HepG2 (cell line): Measurements from ENCODE around the gene ALX3. TPM values are rescaled to one million over a fixed set of nuclear protein-coding genes. Genes with fewer than 3 reads are reported as not detected.

ENCODE experiments used
- CBX5 ChIP-seq: sonication (generic); formaldehyde crosslinking; IDR thresholded peaks from 2 replicates; pipeline ENCODE4 v1.4.0; 2020; ENCODE audit warnings: missing genetic modification reagents, borderline replicate concordance
- CHCHD3 ChIP-seq: sonication (generic); formaldehyde crosslinking; IDR thresholded peaks from 2 replicates; pipeline ENCODE4 v1.8.0; 2022; ENCODE audit warnings: mild to moderate bottlenecking, missing genetic modification reagents, moderate library complexity
- ISL2 ChIP-seq: sonication (generic); formaldehyde crosslinking; IDR thresholded peaks from 2 replicates; pipeline ENCODE4 v1.5.0; 2020; ENCODE audit warnings: missing genetic modification reagents
- NRL ChIP-seq: sonication (generic); formaldehyde crosslinking; IDR thresholded peaks from 2 replicates; pipeline ENCODE4 v1.5.0; 2020; ENCODE audit warnings: missing genetic modification reagents, mild to moderate bottlenecking, moderate library complexity, borderline replicate concordance
- RCOR2 ChIP-seq: IDR thresholded peaks from 2 replicates; pipeline ENCODE4 v1.6.1; 2016; ENCODE audit warnings: missing biosample characterization, missing genetic modification reagents
- TCF12 ChIP-seq, 2 experiments: fragments of 450-650 bp in 1 of 2; sonication (generic) in 1 of 2; formaldehyde crosslinking in 1 of 2; IDR thresholded peaks; 2 replicates each; pipeline versions ENCODE4 v1.6.1 to v1.8.0; 2017 to 2022; ENCODE audit warnings: antibody characterized with exemption in 1 of 2, mild to moderate bottlenecking in 1 of 2, missing genetic modification reagents in 1 of 2, moderate library complexity in 1 of 2
- TCF7 ChIP-seq: sonication (generic); IDR thresholded peaks from 2 replicates; pipeline ENCODE4 v1.6.1; 2016; ENCODE audit warnings: antibody characterized with exemption, low read depth
- ZNF44 ChIP-seq: sonication (generic); formaldehyde crosslinking; IDR thresholded peaks from 2 replicates; pipeline ENCODE4 v1.5.1; 2020; ENCODE audit warnings: mild to moderate bottlenecking, missing genetic modification reagents
- ZNF841 ChIP-seq: sonication (generic); formaldehyde crosslinking; IDR thresholded peaks from 2 replicates; pipeline ENCODE4 v1.8.1; 2023; ENCODE audit warnings: missing genetic modification reagents, borderline replicate concordance
- polyA plus RNA-seq, 8 experiments: library from polyadenylated mRNA; depleted of rRNA in 3 of 8; stranded (reverse) in 7 of 8; unstranded in 1 of 8; fragments of >200 nt; fragmentation: Illumina TruSeq in 4 of 8; extraction: Trizol in 4 of 8; gene quantifications; 2 replicates each; pipeline versions ENCODE4 v1.2.1 to v1.2.3, GENCODE V29; 2011 to 2016; ENCODE audit warnings: low read depth in 4 of 8, missing spikeins in 1 of 8, mixed read lengths in 1 of 8; ENCODE audit not compliant: insufficient read depth in 1 of 8
- total RNA-seq, 5 experiments: library from RNA; depleted of rRNA; stranded (reverse); fragments of >200 nt; fragmentation: Illumina TruSeq; extraction: Trizol; gene quantifications; 2 replicates each; pipeline ENCODE4 v1.2.3, GENCODE V29; 2016; ENCODE audit warnings: low read depth in 1 of 5
- TF ChIP-seq, protein P1 (sequence below): sonication (generic); formaldehyde crosslinking; conservative IDR thresholded peaks from 2 replicates; pipeline ENCODE4 v1.4.0; 2020; ENCODE audit warnings: mild to moderate bottlenecking, missing genetic modification reagents, moderate library complexity
- TF ChIP-seq, protein P2 (sequence below): sonication (generic); formaldehyde crosslinking; IDR thresholded peaks from 2 replicates; pipeline ENCODE4 v1.8.0; 2022; ENCODE audit warnings: mild to moderate bottlenecking, missing genetic modification reagents, moderate library complexity
- TF ChIP-seq, protein P3 (sequence below): sonication (generic); formaldehyde crosslinking; conservative IDR thresholded peaks from 2 replicates; pipeline ENCODE4 v1.4.0; 2020; ENCODE audit warnings: missing genetic modification reagents
- TF ChIP-seq, protein P4 (sequence below): fragments of 450-650 bp; IDR thresholded peaks from 2 replicates; pipeline ENCODE4 v1.6.1; 2017
- TF ChIP-seq, protein P5 (sequence below): sonication (generic); formaldehyde crosslinking; IDR thresholded peaks from 2 replicates; pipeline ENCODE4 v1.5.1; 2020; ENCODE audit warnings: missing genetic modification reagents, mild to moderate bottlenecking, borderline replicate concordance
- TF ChIP-seq, protein P6 (sequence below): sonication (generic); formaldehyde crosslinking; IDR thresholded peaks from 2 replicates; pipeline ENCODE4 v1.8.1; 2023; ENCODE audit warnings: mild to moderate bottlenecking, missing genetic modification reagents

Gene ALX3
- total and polyA plus RNA-seq, 2 of the 13 experiments (the other 11 are each of a cell fraction or from before 2014, with no cell fraction given), result not detected

DNA sequence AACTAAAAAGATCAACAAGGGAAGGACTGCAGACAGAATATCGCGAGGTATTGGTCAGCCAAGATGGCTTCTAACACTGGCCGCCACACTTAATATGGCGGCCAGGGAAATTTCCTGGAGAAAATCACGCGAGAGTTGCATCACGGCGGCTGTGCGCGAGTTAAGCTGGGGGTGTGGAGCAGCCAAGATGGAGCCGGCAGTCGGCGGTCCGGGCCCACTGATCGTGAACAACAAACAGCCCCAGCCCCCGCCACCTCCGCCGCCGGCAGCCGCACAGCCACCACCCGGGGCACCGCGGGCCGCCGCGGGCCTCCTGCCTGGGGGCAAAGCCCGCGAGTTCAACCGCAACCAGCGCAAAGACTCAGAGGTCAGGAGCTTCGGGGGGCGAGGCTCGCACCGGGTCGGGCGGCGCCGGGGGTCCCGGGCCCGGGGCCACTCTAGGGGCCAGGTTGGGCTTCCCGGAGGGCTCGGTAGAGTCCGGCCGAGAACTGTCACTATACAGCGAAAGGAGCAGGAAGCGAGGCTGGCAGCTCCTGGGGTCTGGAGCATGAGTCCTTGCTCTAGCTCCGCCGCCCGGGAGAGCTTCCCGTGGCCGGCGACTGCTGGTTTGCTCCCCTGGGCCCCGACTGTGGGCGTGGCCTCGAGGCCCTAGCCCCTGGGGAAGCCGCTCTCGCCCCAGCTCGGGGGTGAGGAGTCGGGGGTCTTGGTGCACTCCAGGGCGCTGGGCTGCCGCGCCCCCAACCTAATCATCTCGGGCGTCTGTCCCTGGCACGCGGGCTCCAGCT is 35.8 kb downstream of the ALX3 start, which contains the start of gene STRIP1 (continued):
- TF ChIP-seq, protein P1, sequence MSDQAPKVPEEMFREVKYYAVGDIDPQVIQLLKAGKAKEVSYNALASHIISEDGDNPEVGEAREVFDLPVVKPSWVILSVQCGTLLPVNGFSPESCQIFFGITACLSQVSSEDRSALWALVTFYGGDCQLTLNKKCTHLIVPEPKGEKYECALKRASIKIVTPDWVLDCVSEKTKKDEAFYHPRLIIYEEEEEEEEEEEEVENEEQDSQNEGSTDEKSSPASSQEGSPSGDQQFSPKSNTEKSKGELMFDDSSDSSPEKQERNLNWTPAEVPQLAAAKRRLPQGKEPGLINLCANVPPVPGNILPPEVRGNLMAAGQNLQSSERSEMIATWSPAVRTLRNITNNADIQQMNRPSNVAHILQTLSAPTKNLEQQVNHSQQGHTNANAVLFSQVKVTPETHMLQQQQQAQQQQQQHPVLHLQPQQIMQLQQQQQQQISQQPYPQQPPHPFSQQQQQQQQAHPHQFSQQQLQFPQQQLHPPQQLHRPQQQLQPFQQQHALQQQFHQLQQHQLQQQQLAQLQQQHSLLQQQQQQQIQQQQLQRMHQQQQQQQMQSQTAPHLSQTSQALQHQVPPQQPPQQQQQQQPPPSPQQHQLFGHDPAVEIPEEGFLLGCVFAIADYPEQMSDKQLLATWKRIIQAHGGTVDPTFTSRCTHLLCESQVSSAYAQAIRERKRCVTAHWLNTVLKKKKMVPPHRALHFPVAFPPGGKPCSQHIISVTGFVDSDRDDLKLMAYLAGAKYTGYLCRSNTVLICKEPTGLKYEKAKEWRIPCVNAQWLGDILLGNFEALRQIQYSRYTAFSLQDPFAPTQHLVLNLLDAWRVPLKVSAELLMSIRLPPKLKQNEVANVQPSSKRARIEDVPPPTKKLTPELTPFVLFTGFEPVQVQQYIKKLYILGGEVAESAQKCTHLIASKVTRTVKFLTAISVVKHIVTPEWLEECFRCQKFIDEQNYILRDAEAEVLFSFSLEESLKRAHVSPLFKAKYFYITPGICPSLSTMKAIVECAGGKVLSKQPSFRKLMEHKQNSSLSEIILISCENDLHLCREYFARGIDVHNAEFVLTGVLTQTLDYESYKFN (CRISPR knock-in tag), result peak; percentile 11; the same call in 1 of the 2 replicates
- TF ChIP-seq, protein P2, sequence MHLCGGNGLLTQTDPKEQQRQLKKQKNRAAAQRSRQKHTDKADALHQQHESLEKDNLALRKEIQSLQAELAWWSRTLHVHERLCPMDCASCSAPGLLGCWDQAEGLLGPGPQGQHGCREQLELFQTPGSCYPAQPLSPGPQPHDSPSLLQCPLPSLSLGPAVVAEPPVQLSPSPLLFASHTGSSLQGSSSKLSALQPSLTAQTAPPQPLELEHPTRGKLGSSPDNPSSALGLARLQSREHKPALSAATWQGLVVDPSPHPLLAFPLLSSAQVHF, result no peak
- TF ChIP-seq NRL (CRISPR knock-in tag) (no peak), ZNF44 (CRISPR knock-in tag) (no peak; the same call in 1 of the 2 replicates), CBX5 (CRISPR knock-in tag) (peak; percentile 51; the same call in 1 of the 2 replicates), ZNF841 (CRISPR knock-in tag) (no peak), RCOR2 (no peak), TCF7 (no peak), ISL2 (CRISPR knock-in tag) (peak; percentile 36; the same call in 1 of the 2 replicates), CHCHD3 (CRISPR knock-in tag) (no peak), TCF12 (IDR thresholded peaks at IDR 0.05) (no peak), TCF12 (CRISPR knock-in tag; IDR thresholded peaks at IDR 0.05) (no peak)
- TF ChIP-seq, protein P3, sequence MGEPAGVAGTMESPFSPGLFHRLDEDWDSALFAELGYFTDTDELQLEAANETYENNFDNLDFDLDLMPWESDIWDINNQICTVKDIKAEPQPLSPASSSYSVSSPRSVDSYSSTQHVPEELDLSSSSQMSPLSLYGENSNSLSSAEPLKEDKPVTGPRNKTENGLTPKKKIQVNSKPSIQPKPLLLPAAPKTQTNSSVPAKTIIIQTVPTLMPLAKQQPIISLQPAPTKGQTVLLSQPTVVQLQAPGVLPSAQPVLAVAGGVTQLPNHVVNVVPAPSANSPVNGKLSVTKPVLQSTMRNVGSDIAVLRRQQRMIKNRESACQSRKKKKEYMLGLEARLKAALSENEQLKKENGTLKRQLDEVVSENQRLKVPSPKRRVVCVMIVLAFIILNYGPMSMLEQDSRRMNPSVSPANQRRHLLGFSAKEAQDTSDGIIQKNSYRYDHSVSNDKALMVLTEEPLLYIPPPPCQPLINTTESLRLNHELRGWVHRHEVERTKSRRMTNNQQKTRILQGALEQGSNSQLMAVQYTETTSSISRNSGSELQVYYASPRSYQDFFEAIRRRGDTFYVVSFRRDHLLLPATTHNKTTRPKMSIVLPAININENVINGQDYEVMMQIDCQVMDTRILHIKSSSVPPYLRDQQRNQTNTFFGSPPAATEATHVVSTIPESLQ (CRISPR knock-in tag), result no peak
- TF ChIP-seq, protein P4, sequence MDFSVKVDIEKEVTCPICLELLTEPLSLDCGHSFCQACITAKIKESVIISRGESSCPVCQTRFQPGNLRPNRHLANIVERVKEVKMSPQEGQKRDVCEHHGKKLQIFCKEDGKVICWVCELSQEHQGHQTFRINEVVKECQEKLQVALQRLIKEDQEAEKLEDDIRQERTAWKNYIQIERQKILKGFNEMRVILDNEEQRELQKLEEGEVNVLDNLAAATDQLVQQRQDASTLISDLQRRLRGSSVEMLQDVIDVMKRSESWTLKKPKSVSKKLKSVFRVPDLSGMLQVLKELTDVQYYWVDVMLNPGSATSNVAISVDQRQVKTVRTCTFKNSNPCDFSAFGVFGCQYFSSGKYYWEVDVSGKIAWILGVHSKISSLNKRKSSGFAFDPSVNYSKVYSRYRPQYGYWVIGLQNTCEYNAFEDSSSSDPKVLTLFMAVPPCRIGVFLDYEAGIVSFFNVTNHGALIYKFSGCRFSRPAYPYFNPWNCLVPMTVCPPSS, result no peak
- TF ChIP-seq, protein P5, sequence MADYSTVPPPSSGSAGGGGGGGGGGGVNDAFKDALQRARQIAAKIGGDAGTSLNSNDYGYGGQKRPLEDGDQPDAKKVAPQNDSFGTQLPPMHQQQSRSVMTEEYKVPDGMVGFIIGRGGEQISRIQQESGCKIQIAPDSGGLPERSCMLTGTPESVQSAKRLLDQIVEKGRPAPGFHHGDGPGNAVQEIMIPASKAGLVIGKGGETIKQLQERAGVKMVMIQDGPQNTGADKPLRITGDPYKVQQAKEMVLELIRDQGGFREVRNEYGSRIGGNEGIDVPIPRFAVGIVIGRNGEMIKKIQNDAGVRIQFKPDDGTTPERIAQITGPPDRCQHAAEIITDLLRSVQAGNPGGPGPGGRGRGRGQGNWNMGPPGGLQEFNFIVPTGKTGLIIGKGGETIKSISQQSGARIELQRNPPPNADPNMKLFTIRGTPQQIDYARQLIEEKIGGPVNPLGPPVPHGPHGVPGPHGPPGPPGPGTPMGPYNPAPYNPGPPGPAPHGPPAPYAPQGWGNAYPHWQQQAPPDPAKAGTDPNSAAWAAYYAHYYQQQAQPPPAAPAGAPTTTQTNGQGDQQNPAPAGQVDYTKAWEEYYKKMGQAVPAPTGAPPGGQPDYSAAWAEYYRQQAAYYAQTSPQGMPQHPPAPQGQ (CRISPR knock-in tag), result no peak
- TF ChIP-seq, protein P6, sequence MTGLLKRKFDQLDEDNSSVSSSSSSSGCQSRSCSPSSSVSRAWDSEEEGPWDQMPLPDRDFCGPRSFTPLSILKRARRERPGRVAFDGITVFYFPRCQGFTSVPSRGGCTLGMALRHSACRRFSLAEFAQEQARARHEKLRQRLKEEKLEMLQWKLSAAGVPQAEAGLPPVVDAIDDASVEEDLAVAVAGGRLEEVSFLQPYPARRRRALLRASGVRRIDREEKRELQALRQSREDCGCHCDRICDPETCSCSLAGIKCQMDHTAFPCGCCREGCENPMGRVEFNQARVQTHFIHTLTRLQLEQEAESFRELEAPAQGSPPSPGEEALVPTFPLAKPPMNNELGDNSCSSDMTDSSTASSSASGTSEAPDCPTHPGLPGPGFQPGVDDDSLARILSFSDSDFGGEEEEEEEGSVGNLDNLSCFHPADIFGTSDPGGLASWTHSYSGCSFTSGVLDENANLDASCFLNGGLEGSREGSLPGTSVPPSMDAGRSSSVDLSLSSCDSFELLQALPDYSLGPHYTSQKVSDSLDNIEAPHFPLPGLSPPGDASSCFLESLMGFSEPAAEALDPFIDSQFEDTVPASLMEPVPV (CRISPR knock-in tag), result no peak
